ENCODE results near the gene PTPRCAP.

DNA sequence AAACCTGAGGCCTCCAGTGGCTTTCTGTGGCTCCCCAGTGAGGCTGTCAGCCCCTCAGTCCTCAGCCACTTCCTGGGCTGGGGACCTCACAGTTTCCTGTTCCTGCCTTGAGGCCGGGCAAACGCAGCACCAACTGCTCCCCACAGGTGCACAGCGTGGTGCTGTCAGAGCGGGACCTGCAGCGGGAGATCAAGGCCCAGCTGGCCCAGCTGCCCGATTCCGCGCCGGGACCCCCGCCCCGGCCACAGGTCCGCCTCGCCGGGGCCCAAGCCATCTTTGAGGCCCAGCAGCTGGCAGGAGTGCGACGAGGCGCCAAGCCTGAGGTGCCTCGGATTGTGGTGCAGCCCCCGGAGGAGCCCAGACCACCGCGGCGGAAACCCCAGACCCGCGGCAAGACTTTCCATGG lies 28.2 kb downstream of the PTPRCAP start:
- no peak for TF ChIP-seq ERF (CRISPR knock-in tag; IDR thresholded peaks at IDR 0.05)
- no peak for TF ChIP-seq EP300 (IDR thresholded peaks at IDR 0.05; ENCODE audit: low read length)
- TF ChIP-seq ETV6 (IDR thresholded peaks at IDR 0.05; ENCODE audit: borderline replicate concordance in 1 of 2, low read depth in 2 of 2, low read length in 1 of 2) = no peak
- TF ChIP-seq ETV6 (CRISPR knock-in tag; IDR thresholded peaks at IDR 0.05; ENCODE audit: borderline replicate concordance) = no peak
- TF ChIP-seq CBX3 (IDR thresholded peaks at IDR 0.05; ENCODE audit: borderline replicate concordance in 1 of 2, low read length in 2 of 2) = no peak
